H9 (cell line): ENCODE data around the gene PMCH. TPM values are rescaled to one million over a fixed set of nuclear protein-coding genes. Genes with fewer than 3 reads are reported as not detected.

Experiments used
- DNase-seq: peaks from one replicate; pipeline ENCODE4 v3.0.0-alpha.2; 2017
- H2AFZ ChIP-seq: one replicate; pipeline ENCODE4 v1.6.1; 2013; ENCODE audit warnings: mild to moderate bottlenecking, low read length, control low read depth, moderate library complexity
- H2AK5ac ChIP-seq: 2 replicates; pipeline ENCODE4 v1.6.1; 2013; ENCODE audit warnings: low read length, control low read depth, mixed read lengths; ENCODE audit not compliant: insufficient read length
- H2BK120ac ChIP-seq: one replicate; pipeline ENCODE4 v1.6.1; 2013; ENCODE audit warnings: low read depth, mild to moderate bottlenecking, low read length, control low read depth, inconsistent platforms; ENCODE audit not compliant: poor library complexity, severe bottlenecking
- H2BK12ac ChIP-seq: 2 replicates; pipeline ENCODE4 v1.6.1; 2013; ENCODE audit warnings: low read length, control low read depth, mixed read lengths, low read depth; ENCODE audit not compliant: insufficient read length
- H2BK15ac ChIP-seq: 2 replicates; pipeline ENCODE4 v1.6.1; 2013; ENCODE audit warnings: low read depth, low read length, control low read depth
- H2BK20ac ChIP-seq: one replicate; pipeline ENCODE4 v1.6.1; 2013; ENCODE audit warnings: low read depth, mild to moderate bottlenecking, low read length, control low read depth, inconsistent platforms; ENCODE audit not compliant: poor library complexity, severe bottlenecking
- H2BK5ac ChIP-seq: 2 replicates; pipeline ENCODE4 v1.6.1; 2013; ENCODE audit warnings: low read length, control low read depth, mixed read lengths; ENCODE audit not compliant: insufficient read length
- H3K14ac ChIP-seq: 2 replicates; pipeline ENCODE4 v1.6.1; 2013; ENCODE audit warnings: low read length, control low read depth; ENCODE audit not compliant: insufficient read depth
- H3K18ac ChIP-seq: 2 replicates; pipeline ENCODE4 v1.6.1; 2013; ENCODE audit warnings: low read depth, mild to moderate bottlenecking, mixed read lengths, low read length, control low read depth; ENCODE audit not compliant: insufficient read length
- H3K23ac ChIP-seq: 2 replicates; pipeline ENCODE4 v1.6.1; 2013; ENCODE audit warnings: low read length, control low read depth, mixed read lengths, low read depth; ENCODE audit not compliant: insufficient read length
- H3K23me2 ChIP-seq: 2 replicates; pipeline ENCODE4 v1.6.1; 2013; ENCODE audit warnings: low read depth, mild to moderate bottlenecking, mixed read lengths, low read length, control low read depth; ENCODE audit not compliant: insufficient read length, poor library complexity, severe bottlenecking
- H3K27ac ChIP-seq: 2 replicates; pipeline ENCODE4 v1.5.1; 2013; ENCODE audit warnings: low read length, control low read depth, mixed read lengths, low read depth; ENCODE audit not compliant: insufficient read length
- H3K27me3 ChIP-seq: 2 replicates; pipeline ENCODE4 v1.6.1; 2013; ENCODE audit warnings: low read length, control low read depth, inconsistent platforms; ENCODE audit not compliant: insufficient read depth
- H3K4ac ChIP-seq: 2 replicates; pipeline ENCODE4 v1.6.1; 2013; ENCODE audit warnings: low read depth, mild to moderate bottlenecking, control low read depth, inconsistent platforms, low read length, moderate library complexity
- H3K4me1 ChIP-seq: 2 replicates; pipeline ENCODE4 v1.6.1; 2013; ENCODE audit warnings: low read length, control low read depth, inconsistent platforms; ENCODE audit not compliant: insufficient read depth
- H3K4me2 ChIP-seq: 2 replicates; pipeline ENCODE4 v1.6.1; 2013; ENCODE audit warnings: low read length, control low read depth, mixed read lengths; ENCODE audit not compliant: insufficient read length, insufficient read depth
- H3K56ac ChIP-seq: 2 replicates; pipeline ENCODE4 v1.6.1; 2013; ENCODE audit warnings: low read depth, mild to moderate bottlenecking, mixed read lengths, low read length, control low read depth; ENCODE audit not compliant: insufficient read length
- H3K79me1 ChIP-seq: 2 replicates; pipeline ENCODE4 v1.6.1; 2013; ENCODE audit warnings: low read depth, mild to moderate bottlenecking, moderate library complexity, low read length, control low read depth, inconsistent platforms; ENCODE audit not compliant: insufficient read depth, poor library complexity, severe bottlenecking
- H3K79me2 ChIP-seq: 2 replicates; pipeline ENCODE4 v1.6.1; 2013; ENCODE audit warnings: low read length, control low read depth, inconsistent platforms; ENCODE audit not compliant: insufficient read depth
- H3K9ac ChIP-seq: 2 replicates; pipeline ENCODE4 v1.6.1; 2013; ENCODE audit warnings: low read length, control low read depth, mixed read lengths; ENCODE audit not compliant: insufficient read length; ENCODE audit errors: extremely low read depth
- H3K9me3 ChIP-seq: one replicate; pipeline ENCODE4 v1.6.1; 2013; ENCODE audit warnings: low read depth, low read length, inconsistent platforms; ENCODE audit not compliant: control insufficient read depth
- H3T11ph ChIP-seq: one replicate; pipeline ENCODE4 v1.6.1; 2013; ENCODE audit warnings: mild to moderate bottlenecking, low read length, control low read depth, inconsistent platforms
- H4K20me1 ChIP-seq: one replicate; pipeline ENCODE4 v1.6.1; 2013; ENCODE audit not compliant: control insufficient read depth, insufficient read length, insufficient read depth
- H4K5ac ChIP-seq: 2 replicates; pipeline ENCODE4 v1.6.1; 2013; ENCODE audit warnings: low read depth, mild to moderate bottlenecking, mixed read lengths, low read length, control low read depth; ENCODE audit not compliant: insufficient read length
- H4K8ac ChIP-seq: replicated peaks from 2 replicates; pipeline ENCODE4 v1.6.1; 2013; ENCODE audit warnings: low read length, control low read depth, mixed read lengths, low read depth; ENCODE audit not compliant: insufficient read length
- H4K91ac ChIP-seq: 2 replicates; pipeline ENCODE4 v1.6.1; 2013; ENCODE audit warnings: low read depth, mild to moderate bottlenecking, moderate library complexity, mixed read lengths, low read length, control low read depth; ENCODE audit not compliant: insufficient read length
- H3K27ac Mint-ChIP-seq, 3 experiments: 2 replicates in 2 of 3; 3 replicates in 1 of 3; pipeline ENCODE4 v1.8.0; 2020 to 2021; ENCODE audit warnings: mixed read lengths in 3 of 3, mild to moderate bottlenecking in 1 of 3, moderate library complexity in 1 of 3
- H3K27me3 Mint-ChIP-seq: 2 replicates; pipeline ENCODE4 v1.8.0; 2021; ENCODE audit warnings: low read depth, mild to moderate bottlenecking, moderate library complexity, mixed read lengths
- H3K36me3 Mint-ChIP-seq, 3 experiments: 2 replicates in 2 of 3; 3 replicates in 1 of 3; pipeline ENCODE4 v1.8.0; 2020 to 2021; ENCODE audit warnings: low read depth in 3 of 3, mixed read lengths in 3 of 3; ENCODE audit not compliant: insufficient read depth in 1 of 3
- H3K4me1 Mint-ChIP-seq, 2 experiments: 2 replicates each; pipeline ENCODE4 v1.8.0; 2020; ENCODE audit warnings: mixed read lengths in 2 of 2
- H3K4me3 Mint-ChIP-seq, 2 experiments: 2 replicates in 1 of 2; 3 replicates in 1 of 2; pipeline ENCODE4 v1.8.0; 2020 to 2021; ENCODE audit warnings: mild to moderate bottlenecking in 2 of 2, mixed read lengths in 2 of 2, moderate library complexity in 1 of 2
- H3K9me3 Mint-ChIP-seq, 2 experiments: 2 replicates in 1 of 2; 3 replicates in 1 of 2; pipeline ENCODE4 v1.8.0; 2020; ENCODE audit warnings: mild to moderate bottlenecking in 2 of 2, mixed read lengths in 2 of 2, moderate library complexity in 1 of 2
- total RNA-seq: library from RNA; stranded (reverse); gene quantifications from 2 replicates; pipeline ENCODE4 v1.2.1, GENCODE V29; 2021
- TF ChIP-seq, protein P1 (sequence below): fragments of 200-600 bp; sonication (generic); conservative IDR thresholded peaks from 3 replicates; pipeline ENCODE4 v1.8.0; 2021; ENCODE audit warnings: antibody characterized with exemption, mild to moderate bottlenecking

The PMCH gene
- total RNA-seq, 1 experiment from 2014 or later = not detected

GRCh38 chr12:102232036-102232435 is 34.4 kb upstream of the PMCH start:
- Histone ChIP-seq H2BK120ac (no peak overlapping the region), H3K79me2 (no peaks in the 10 kb centered on the region), H4K5ac (no peak overlapping the region), H4K8ac (no peak overlapping the region), H3K9me3 (no peaks in the 10 kb centered on the region), H4K91ac (no peak overlapping the region), H2AFZ (no peak overlapping the region), H2BK5ac (no peak overlapping the region), H3K23me2 (no peaks in the 10 kb centered on the region), H3K23ac (no peak overlapping the region), H3K27me3 (no peaks in the 10 kb centered on the region), H3K9ac (no peak overlapping the region), H2AK5ac (no peak overlapping the region), H3K18ac (no peak overlapping the region), H3T11ph (no peak overlapping the region), H3K4me2 (no peak overlapping the region), H2BK15ac (no peak overlapping the region), H3K56ac (no peak overlapping the region), H2BK20ac (no peak overlapping the region), H3K27ac (no peak overlapping the region), H3K14ac (no peak overlapping the region), H4K20me1 (no peaks in the 10 kb centered on the region), H2BK12ac (no peak overlapping the region), H3K4me1 (no peaks in the 10 kb centered on the region), H3K79me1 (no peaks in the 10 kb centered on the region), H3K4ac (no peak overlapping the region)
- no peak for DNase-seq
- H3K27me3 Mint-ChIP-seq = no peaks in the 10 kb centered on the region; the same call in 1 of the 2 replicates
- H3K9me3 Mint-ChIP-seq = peaks cover 4 to 5% of the 10 kb centered on the region in 2 experiments; a peak in 1 of 5 replicates
- no peak overlapping the region for H3K27ac Mint-ChIP-seq
- H3K4me3 Mint-ChIP-seq = no peak overlapping the region
- TF ChIP-seq, protein P1, sequence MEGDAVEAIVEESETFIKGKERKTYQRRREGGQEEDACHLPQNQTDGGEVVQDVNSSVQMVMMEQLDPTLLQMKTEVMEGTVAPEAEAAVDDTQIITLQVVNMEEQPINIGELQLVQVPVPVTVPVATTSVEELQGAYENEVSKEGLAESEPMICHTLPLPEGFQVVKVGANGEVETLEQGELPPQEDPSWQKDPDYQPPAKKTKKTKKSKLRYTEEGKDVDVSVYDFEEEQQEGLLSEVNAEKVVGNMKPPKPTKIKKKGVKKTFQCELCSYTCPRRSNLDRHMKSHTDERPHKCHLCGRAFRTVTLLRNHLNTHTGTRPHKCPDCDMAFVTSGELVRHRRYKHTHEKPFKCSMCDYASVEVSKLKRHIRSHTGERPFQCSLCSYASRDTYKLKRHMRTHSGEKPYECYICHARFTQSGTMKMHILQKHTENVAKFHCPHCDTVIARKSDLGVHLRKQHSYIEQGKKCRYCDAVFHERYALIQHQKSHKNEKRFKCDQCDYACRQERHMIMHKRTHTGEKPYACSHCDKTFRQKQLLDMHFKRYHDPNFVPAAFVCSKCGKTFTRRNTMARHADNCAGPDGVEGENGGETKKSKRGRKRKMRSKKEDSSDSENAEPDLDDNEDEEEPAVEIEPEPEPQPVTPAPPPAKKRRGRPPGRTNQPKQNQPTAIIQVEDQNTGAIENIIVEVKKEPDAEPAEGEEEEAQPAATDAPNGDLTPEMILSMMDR = no peak
- H3K36me3 Mint-ChIP-seq = peaks cover 0 to 7% (median 0%) of the 10 kb centered on the region in 3 experiments; a peak in 1 of 7 replicates
- peaks cover 17% of the 10 kb centered on the region in 2 experiments for H3K4me1 Mint-ChIP-seq
